Fibroblast of pulmonary artery (primary cell): ENCODE results near the gene ADSL.

Source experiments
- DNase-seq: peaks from one replicate; pipeline ENCODE4 v3.0.0-alpha.2; 2010; ENCODE audit warnings: low read depth
- H3K4me3 ChIP-seq: replicated peaks from 2 replicates; pipeline ENCODE4 v1.5.1; 2011; ENCODE audit warnings: low read depth, mild to moderate bottlenecking, control low read depth, low read length, moderate library complexity
- CTCF ChIP-seq: IDR thresholded peaks from 2 replicates; pipeline ENCODE4 v1.5.1; 2011; ENCODE audit warnings: mild to moderate bottlenecking, control low read depth, low read length, inconsistent platforms; ENCODE audit errors: missing control alignments

ADSL gene

GRCh38 chr22:40332319-40332781, 13.9 kb upstream of the ADSL start:
- peak; percentile 57 for DNase-seq
- no peak overlapping the region for H3K4me3 ChIP-seq
- TF ChIP-seq CTCF, result no peak

GRCh38 chr22:40334060-40334459, 12.2 kb upstream of the ADSL start:
- TF ChIP-seq CTCF, result no peak
- no peak for DNase-seq
- H3K4me3 ChIP-seq, result no peak overlapping the region

GRCh38 chr22:40334899-40335298, 11.4 kb upstream of the ADSL start:
- H3K4me3 ChIP-seq, result no peak overlapping the region
- no peak for TF ChIP-seq CTCF
- no peak for DNase-seq

GRCh38 chr22:40335358-40335757, 10.9 kb upstream of the ADSL start:
- no peak overlapping the region for H3K4me3 ChIP-seq
- no peak for DNase-seq
- no peak for TF ChIP-seq CTCF

GRCh38 chr22:40340044-40340443, 6.3 kb upstream of the ADSL start:
- TF ChIP-seq CTCF, result no peak
- DNase-seq, result no peak
- H3K4me3 ChIP-seq, result no peak overlapping the region

- no peak for TF ChIP-seq CTCF
- DNase-seq, result no peak
- no peak overlapping the region for H3K4me3 ChIP-seq
Measured at GRCh38 chr22:40341604-40342003, 4.7 kb upstream of the ADSL start.

- H3K4me3 ChIP-seq, result no peak overlapping the region
- no peak for TF ChIP-seq CTCF
- DNase-seq, result no peak
Measured at GRCh38 chr22:40342521-40342920, 3.8 kb upstream of the ADSL start.
